Measurements from ENCODE around the gene PRKAG1.

The PRKAG1 gene

GRCh38 chr12:49049566-49050224 lies 31.1 kb upstream of the PRKAG1 start:
- DNase-seq: no peak

- DNase-seq: no peak
Measured at GRCh38 chr12:49048953-49049352, 30.4 kb upstream of the PRKAG1 start.

- DNase-seq: no peak
Measured at GRCh38 chr12:49046129-49046895, 27.7 kb upstream of the PRKAG1 start.

- DNase-seq: no peak
Measured at GRCh38 chr12:49044660-49045059, 26.1 kb upstream of the PRKAG1 start.

- DNase-seq: peak; percentile 92
Measured at GRCh38 chr12:49043856-49044258, 25.3 kb upstream of the PRKAG1 start.

- DNase-seq: no peak
Measured at GRCh38 chr12:49043241-49043640, 24.7 kb upstream of the PRKAG1 start.

GRCh38 chr12:49041881-49042484 lies 23.4 kb upstream of the PRKAG1 start:
- DNase-seq: no peak

GRCh38 chr12:49041036-49041880 lies 22.7 kb upstream of the PRKAG1 start:
- DNase-seq: no peak

- no peak for DNase-seq
Measured at GRCh38 chr12:49040364-49040855, 21.8 kb upstream of the PRKAG1 start.

- DNase-seq: no peak
Measured at GRCh38 chr12:49039421-49040363, 21.1 kb upstream of the PRKAG1 start.

GRCh38 chr12:49038291-49038955 lies 19.8 kb upstream of the PRKAG1 start:
- no peak for DNase-seq

- no peak for DNase-seq
Measured at GRCh38 chr12:49037947-49038237, 19.3 kb upstream of the PRKAG1 start.

GRCh38 chr12:49037111-49037946 lies 18.8 kb upstream of the PRKAG1 start:
- DNase-seq: no peak

- no peak for DNase-seq
Measured at GRCh38 chr12:49036029-49036428, 17.5 kb upstream of the PRKAG1 start.

- no peak for DNase-seq
Measured at GRCh38 chr12:49034286-49034622, 15.7 kb upstream of the PRKAG1 start.

- DNase-seq: no peak
Measured at GRCh38 chr12:49033611-49034285, 15.2 kb upstream of the PRKAG1 start.

GRCh38 chr12:49032679-49033447 lies 14.3 kb upstream of the PRKAG1 start:
- DNase-seq: no peak

GRCh38 chr12:49032276-49032675 lies 13.7 kb upstream of the PRKAG1 start:
- no peak for DNase-seq

GRCh38 chr12:49031573-49032161 lies 13.1 kb upstream of the PRKAG1 start:
- no peak for DNase-seq

Data from stimulated activated CD8-positive, alpha-beta memory T cell treated with anti-CD3 and anti-CD28 coated beads, Interleukin-4, amount 100 ng/mL, for 48 hours (primary cell).